OCI-LY7 (cell line): ENCODE results near the gene PROSER2. TPM values are rescaled to one million over a fixed set of nuclear protein-coding genes. Genes with fewer than 3 reads are reported as not detected.
A peak's percentile ranks its signal among the peaks of the same experiment; 100 is the strongest.

Source experiments
- Bru-seq: library from RNA; stranded (reverse); fragments of 400-500 nt; gene quantifications from one replicate; lab custom pipeline; 2021; lab: Mats Ljungman, UMichigan
- BruChase-seq, 2 experiments: library from RNA; stranded (reverse); fragments of 400-500 nt; gene quantifications; one replicate each; lab custom pipeline; 2021; lab: Mats Ljungman, UMichigan
- BruUV-seq: library from RNA; stranded (reverse); fragments of 400-500 nt; replicated peaks from 2 replicates; lab custom pipeline; 2021; lab: Mats Ljungman, UMichigan
- CTCF ChIA-PET: fragments of 300-600 bp; sonication (Branson Sonifier 250); formaldehyde crosslinking; loops from one replicate; lab custom pipeline; 2022; ENCODE audit warnings: antibody characterized with exemption; ENCODE audit not compliant: unreplicated experiment; lab: Charles Lee
- POLR2A ChIA-PET: fragments of 300-600 bp; sonication (Branson Sonifier 250); formaldehyde crosslinking; loops from one replicate; lab custom pipeline; 2022; ENCODE audit warnings: antibody characterized with exemption; lab: Charles Lee
- DNase-seq: peaks from one replicate; pipeline ENCODE4 v3.0.0-alpha.2; 2015; ENCODE audit warnings: low spot score
- H2AFZ ChIP-seq: fragments of 200-600 bp; sonication (generic), shearing (Covaris generic); 2 replicates; pipeline ENCODE4 v1.6.1; 2014; ENCODE audit warnings: mild to moderate bottlenecking, antibody characterized with exemption, low read length, moderate library complexity
- H3K27ac ChIP-seq: fragments of 200-600 bp; sonication (generic); 2 replicates; pipeline ENCODE4 v1.5.1; 2014; ENCODE audit warnings: mixed run types, low read depth, mild to moderate bottlenecking, moderate library complexity, low read length, inconsistent platforms; ENCODE audit not compliant: poor library complexity, severe bottlenecking
- H3K36me3 ChIP-seq: fragments of 200-600 bp; sonication (generic); 2 replicates; pipeline ENCODE4 v1.6.1; 2014; ENCODE audit warnings: mild to moderate bottlenecking, antibody characterized with exemption, low read length, moderate library complexity, mixed read lengths; ENCODE audit not compliant: insufficient read depth
- H3K4me1 ChIP-seq: fragments of 200-600 bp; sonication (generic); 2 replicates; pipeline ENCODE4 v1.5.1; 2014; ENCODE audit warnings: mild to moderate bottlenecking, low read length; ENCODE audit not compliant: insufficient read depth, poor library complexity, severe bottlenecking
- H3K4me2 ChIP-seq: fragments of 200-600 bp; sonication (generic); 2 replicates; pipeline ENCODE4 v1.6.1; 2014; ENCODE audit warnings: mild to moderate bottlenecking, low read length
- H3K4me3 ChIP-seq: fragments of 200-600 bp; sonication (generic); 2 replicates; pipeline ENCODE4 v1.5.1; 2014; ENCODE audit warnings: mild to moderate bottlenecking, low read depth, low read length; ENCODE audit not compliant: poor library complexity, severe bottlenecking
- H3K79me2 ChIP-seq: fragments of 200-600 bp; sonication (generic); 2 replicates; pipeline ENCODE4 v1.6.1; 2016; ENCODE audit warnings: low read depth, mild to moderate bottlenecking, low read length, moderate library complexity, mixed read lengths; ENCODE audit not compliant: insufficient read depth
- H3K9me2 ChIP-seq: fragments of 200-600 bp; sonication (generic); 2 replicates; pipeline ENCODE4 v1.6.1; 2016; ENCODE audit warnings: mild to moderate bottlenecking, low read length, mixed read lengths; ENCODE audit not compliant: insufficient read depth
- H3K9me3 ChIP-seq: fragments of 200-600 bp; sonication (generic); 2 replicates; pipeline ENCODE4 v1.6.1; 2014; ENCODE audit warnings: mild to moderate bottlenecking, mixed run types, low read length, mixed read lengths
- H4K20me1 ChIP-seq: fragments of 200-600 bp; sonication (generic); 2 replicates; pipeline ENCODE4 v1.6.1; 2014; ENCODE audit warnings: mild to moderate bottlenecking, antibody characterized with exemption, low read length, moderate library complexity, mixed read lengths; ENCODE audit not compliant: insufficient read depth
- EZH2phosphoT487 ChIP-seq: fragments of 200-600 bp; sonication (generic); IDR thresholded peaks from 2 replicates; pipeline ENCODE4 v1.6.1; 2018; ENCODE audit warnings: low read depth, borderline replicate concordance, mild to moderate bottlenecking, mixed run types, antibody characterized with exemption, low read length, moderate library complexity, mixed read lengths
- intact Hi-C: fragments of 100-400 bp; cut with micrococcal nuclease; formaldehyde crosslinking; loops from one replicate; pipeline ENCODE4 v1.10.0; 2022; ENCODE audit not compliant: unreplicated experiment
- long read RNA-seq: library from polyadenylated mRNA; stranded (forward); transcript quantifications from one replicate; pipeline ENCODE4 v2.0.0, GENCODE V29; 2022
- total RNA-seq, 2 experiments: library from RNA; depleted of rRNA in 1 of 2; stranded (reverse); fragments of >200 nt in 1 of 2; shearing (Covaris generic) in 1 of 2; gene quantifications; 2 replicates each; pipeline ENCODE4 v1.2.3, GENCODE V29; 2014 to 2022
- TF ChIP-seq, protein P1 (sequence below): fragments of 200-600 bp; sonication (generic); conservative IDR thresholded peaks from 2 replicates; pipeline ENCODE4 v1.5.1; 2014; ENCODE audit warnings: mild to moderate bottlenecking, antibody characterized with exemption, low read length, moderate library complexity, mixed read lengths

PROSER2 gene, protein sequence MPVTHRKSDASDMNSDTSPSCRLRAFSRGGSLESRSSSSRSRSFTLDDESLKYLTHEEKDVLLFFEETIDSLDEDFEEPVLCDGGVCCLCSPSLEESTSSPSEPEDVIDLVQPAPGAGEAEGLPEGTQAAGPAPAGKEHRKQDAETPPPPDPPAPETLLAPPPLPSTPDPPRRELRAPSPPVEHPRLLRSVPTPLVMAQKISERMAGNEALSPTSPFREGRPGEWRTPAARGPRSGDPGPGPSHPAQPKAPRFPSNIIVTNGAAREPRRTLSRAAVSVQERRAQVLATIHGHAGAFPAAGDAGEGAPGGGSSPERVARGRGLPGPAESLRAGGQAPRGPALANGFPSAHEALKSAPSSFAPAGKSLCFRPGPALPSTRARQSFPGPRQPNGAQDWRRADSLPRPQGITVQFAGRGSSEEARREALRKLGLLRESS
- not detected in 2 replicates for total RNA-seq (2014; rRNA removed; shearing (Covaris generic))
- not detected in 2 replicates for total RNA-seq (2022)
- Bru-seq, nascent RNA, result percentile 9 among the genes with signal in this experiment
- percentile 12 among the genes with signal in this experiment for BruChase-seq, experiment 1, labeled RNA remaining after a 6-hour chase
- BruChase-seq, experiment 2, labeled RNA remaining after a 2-hour chase, result percentile 12 among the genes with signal in this experiment
- long read RNA-seq, result 0 reads

DNA sequence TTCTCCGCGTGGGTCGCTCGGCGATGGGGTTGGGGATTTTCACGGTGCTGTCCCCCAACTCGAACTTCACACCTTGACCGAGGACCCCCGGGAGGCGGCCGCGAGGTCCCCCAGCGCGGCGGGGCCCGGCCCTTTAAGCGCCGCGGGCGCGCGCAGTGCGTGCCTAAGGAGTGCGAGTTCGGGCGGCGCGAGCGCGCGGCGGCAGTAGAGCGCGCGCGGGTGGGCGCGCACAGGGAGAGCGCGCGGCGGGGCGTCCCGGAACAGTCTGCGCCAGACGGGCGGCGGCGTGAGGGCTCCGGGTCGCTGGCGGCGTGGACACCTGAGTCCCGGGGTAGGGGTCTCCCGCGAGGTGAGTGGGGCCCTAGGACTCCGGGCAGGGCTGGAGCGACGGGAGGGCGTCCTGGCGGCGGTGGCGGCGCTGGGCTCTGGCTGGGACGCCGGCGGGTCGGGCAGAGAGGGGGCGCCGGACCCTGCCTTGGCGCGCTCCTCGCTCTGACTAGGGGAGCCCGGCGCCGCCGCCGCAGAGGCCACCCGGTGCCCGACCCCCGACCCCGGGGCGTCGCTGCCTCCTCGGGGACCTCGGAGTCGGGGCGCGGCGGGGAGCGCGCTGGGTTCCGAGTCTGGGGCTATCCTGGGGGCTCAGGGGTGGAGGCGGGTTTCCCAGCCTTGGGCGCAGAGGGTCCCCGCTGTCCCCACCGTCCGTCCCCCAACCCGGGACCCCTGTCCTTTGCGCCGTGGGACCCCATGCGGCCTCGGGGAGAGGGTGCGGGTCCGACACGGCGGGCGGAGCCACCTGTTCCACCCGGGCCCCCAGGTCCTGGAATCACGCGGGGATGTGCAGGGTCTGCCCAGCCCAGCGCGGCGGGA lies at the start of gene PROSER2:
Gene PROSER2 (plus strand): TSS at position 235 of the 867 bp plus-strand sequence. CDS start 28,722 bp downstream, outside the sequence.
- H3K79me2 ChIP-seq, result no peaks in the 10 kb centered on the region
- no peak for TF ChIP-seq EZH2phosphoT487
- TF ChIP-seq, protein P1, sequence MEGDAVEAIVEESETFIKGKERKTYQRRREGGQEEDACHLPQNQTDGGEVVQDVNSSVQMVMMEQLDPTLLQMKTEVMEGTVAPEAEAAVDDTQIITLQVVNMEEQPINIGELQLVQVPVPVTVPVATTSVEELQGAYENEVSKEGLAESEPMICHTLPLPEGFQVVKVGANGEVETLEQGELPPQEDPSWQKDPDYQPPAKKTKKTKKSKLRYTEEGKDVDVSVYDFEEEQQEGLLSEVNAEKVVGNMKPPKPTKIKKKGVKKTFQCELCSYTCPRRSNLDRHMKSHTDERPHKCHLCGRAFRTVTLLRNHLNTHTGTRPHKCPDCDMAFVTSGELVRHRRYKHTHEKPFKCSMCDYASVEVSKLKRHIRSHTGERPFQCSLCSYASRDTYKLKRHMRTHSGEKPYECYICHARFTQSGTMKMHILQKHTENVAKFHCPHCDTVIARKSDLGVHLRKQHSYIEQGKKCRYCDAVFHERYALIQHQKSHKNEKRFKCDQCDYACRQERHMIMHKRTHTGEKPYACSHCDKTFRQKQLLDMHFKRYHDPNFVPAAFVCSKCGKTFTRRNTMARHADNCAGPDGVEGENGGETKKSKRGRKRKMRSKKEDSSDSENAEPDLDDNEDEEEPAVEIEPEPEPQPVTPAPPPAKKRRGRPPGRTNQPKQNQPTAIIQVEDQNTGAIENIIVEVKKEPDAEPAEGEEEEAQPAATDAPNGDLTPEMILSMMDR, result no peak
- no peaks in the 10 kb centered on the region for H3K36me3 ChIP-seq
- no peak within 1 kb of the TSS for H2AFZ ChIP-seq
- no peaks in the 10 kb centered on the region for H4K20me1 ChIP-seq
- no peaks in the 10 kb centered on the region for H3K9me2 ChIP-seq
- POLR2A ChIA-PET, result no interaction called here
- H3K4me3 ChIP-seq, result no peak within 1 kb of the TSS
- H3K9me3 ChIP-seq, result no peaks in the 10 kb centered on the region
- H3K4me2 ChIP-seq, result no peak within 1 kb of the TSS
- no peak for DNase-seq
- no peaks in the 10 kb centered on the region for H3K4me1 ChIP-seq
- no peak within 1 kb of the TSS for H3K27ac ChIP-seq
- intact Hi-C loops, result no loop called here
- CTCF ChIA-PET, result no interaction called here
- no TSS peak for BruUV-seq

DNA sequence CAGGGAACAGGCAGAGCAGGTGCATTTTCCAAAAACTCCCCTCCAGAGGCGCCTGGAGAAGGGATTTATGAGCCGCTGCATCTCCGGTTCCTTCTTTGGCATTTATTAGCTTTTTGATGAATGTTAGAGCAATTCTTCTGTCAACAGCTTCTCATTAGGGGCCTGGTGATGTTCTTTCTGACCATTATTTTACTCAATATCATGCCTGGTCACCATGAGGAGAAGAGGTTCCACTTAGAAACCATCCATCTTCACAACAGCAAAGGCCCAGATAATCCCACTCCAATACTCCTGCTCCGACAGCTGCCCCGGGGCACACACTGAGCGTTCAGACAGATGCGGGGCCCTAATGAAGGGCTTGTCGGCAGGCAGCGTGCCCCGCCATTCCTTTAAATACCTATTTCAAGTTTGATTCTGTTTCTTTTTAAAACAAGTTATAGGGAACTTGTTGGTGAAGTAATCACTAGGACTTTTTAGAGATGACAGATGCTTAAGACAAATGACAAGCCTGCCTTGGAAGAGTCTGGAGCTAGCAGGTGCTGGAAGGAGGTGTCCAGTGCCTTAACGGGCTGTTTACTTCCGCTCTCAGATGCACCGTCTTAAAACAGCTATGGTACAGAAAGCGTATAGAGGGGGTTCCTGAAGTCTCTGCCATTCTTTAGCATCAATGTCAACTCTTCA lies 49.3 kb upstream of the PROSER2 start:
- ChIA-PET POLR2A (interaction anchor here (1.1 kb wide), 1 partner anchor 10 kb away, joined by 10 read pairs; no protein-coding TSS in a partner anchor), CTCF (no interaction called here)
- Histone ChIP-seq H3K4me2 (no peak overlapping the region), H3K79me2 (no peaks in the 10 kb centered on the region), H4K20me1 (no peaks in the 10 kb centered on the region), H3K4me3 (no peak overlapping the region), H3K9me2 (no peaks in the 10 kb centered on the region), H3K9me3 (no peaks in the 10 kb centered on the region), H3K27ac (no peak overlapping the region), H2AFZ (no peak overlapping the region), H3K36me3 (no peaks in the 10 kb centered on the region), H3K4me1 (no peaks in the 10 kb centered on the region)
- intact Hi-C loops, result no loop called here
- DNase-seq, result no peak
- no TSS peak for BruUV-seq
- TF ChIP-seq, protein P1, result no peak
- TF ChIP-seq EZH2phosphoT487, result no peak
